Left lung (tissue), 10 donors: ENCODE results near the gene DTX3. TPM values are rescaled to one million over a fixed set of nuclear protein-coding genes. Genes with fewer than 3 reads are reported as not detected.
A peak's percentile ranks its signal among the peaks of the same experiment; 100 is the strongest.

ENCODE experiments used
- ATAC-seq: fragments of 200-7000 bp; cut with Tn5 transposase; one replicate; pipeline ENCODE4 v1.9.1; 2020; ENCODE audit warnings: moderate library complexity
- DNase-seq, 4 donors: peaks; one replicate each; pipeline ENCODE4 v3.0.0-alpha.2; 2013 to 2020
- H3K27ac ChIP-seq, 2 donors: fragments of 200-600 bp; sonication (generic) in 1 of 2; one replicate each; pipeline versions ENCODE4 v1.5.0 to v1.8.0; 2020 to 2021
- H3K27me3 ChIP-seq, 2 donors: fragments of 200-600 bp; sonication (generic) in 1 of 2; one replicate each; pipeline versions ENCODE4 v1.5.0 to v1.8.0; 2020 to 2021
- H3K36me3 ChIP-seq, 2 donors: fragments of 200-600 bp; sonication (generic) in 1 of 2; one replicate each; pipeline versions ENCODE4 v1.5.0 to v1.8.0; 2020 to 2021
- H3K4me1 ChIP-seq, 2 donors: fragments of 200-600 bp; one replicate each; pipeline ENCODE4 v1.8.0; 2021
- H3K4me3 ChIP-seq, 2 donors: fragments of 200-600 bp; sonication (generic) in 1 of 2; one replicate each; pipeline versions ENCODE4 v1.5.0 to v1.8.0; 2020 to 2021; ENCODE audit warnings: mild to moderate bottlenecking in 1 of 2
- H3K9me3 ChIP-seq, 2 donors: fragments of 200-600 bp; sonication (generic) in 1 of 2; one replicate each; pipeline versions ENCODE4 v1.5.0 to v1.8.0; 2020 to 2021
- intact Hi-C, 2 donors: fragments of 100-400 bp; cut with DNase I; formaldehyde crosslinking; loops; one replicate each; pipeline versions ENCODE4 v1.11.2 to v1.14.2; 2022
- polyA plus RNA-seq, 6 donors: library from polyadenylated mRNA; unstranded; fragments of 120-200 nt; gene quantifications; one replicate each; pipeline ENCODE4 v1.2.1, GENCODE V29; 2013; ENCODE audit not compliant: insufficient read length in 6 of 6
- total RNA-seq, 2 donors: library from RNA; stranded (reverse); fragmentation: NEBNext Ultra II Directional; extraction: Animal tissue kit (Norgen Biotek cat#: 25700); gene quantifications; one replicate each; pipeline ENCODE4 v1.2.1, GENCODE V29; 2021
- TF ChIP-seq, protein P1 (sequence below), 2 donors: fragments of 200-600 bp; sonication (generic) in 1 of 2; IDR thresholded peaks; one replicate each; pipeline versions ENCODE4 v1.5.0 to v1.8.0; 2021; ENCODE audit warnings: antibody characterized with exemption in 2 of 2
- donor health status: DM: no; HTN: yes; CAD: no.
- donor health status: DM: no; HTN: no; CAD: no.

Gene DTX3
- total and polyA plus RNA-seq, 8 donors = 20.1 to 64.8 (median 54.4) TPM

GRCh38 chr12:57606821-57607220, 2.2 kb downstream of the DTX3 start:
- no peak overlapping the region for H3K4me3 ChIP-seq
- intact Hi-C loops = no loop called here
- DNase-seq (no peak), ATAC-seq (no peak)
- TF ChIP-seq, protein P1, sequence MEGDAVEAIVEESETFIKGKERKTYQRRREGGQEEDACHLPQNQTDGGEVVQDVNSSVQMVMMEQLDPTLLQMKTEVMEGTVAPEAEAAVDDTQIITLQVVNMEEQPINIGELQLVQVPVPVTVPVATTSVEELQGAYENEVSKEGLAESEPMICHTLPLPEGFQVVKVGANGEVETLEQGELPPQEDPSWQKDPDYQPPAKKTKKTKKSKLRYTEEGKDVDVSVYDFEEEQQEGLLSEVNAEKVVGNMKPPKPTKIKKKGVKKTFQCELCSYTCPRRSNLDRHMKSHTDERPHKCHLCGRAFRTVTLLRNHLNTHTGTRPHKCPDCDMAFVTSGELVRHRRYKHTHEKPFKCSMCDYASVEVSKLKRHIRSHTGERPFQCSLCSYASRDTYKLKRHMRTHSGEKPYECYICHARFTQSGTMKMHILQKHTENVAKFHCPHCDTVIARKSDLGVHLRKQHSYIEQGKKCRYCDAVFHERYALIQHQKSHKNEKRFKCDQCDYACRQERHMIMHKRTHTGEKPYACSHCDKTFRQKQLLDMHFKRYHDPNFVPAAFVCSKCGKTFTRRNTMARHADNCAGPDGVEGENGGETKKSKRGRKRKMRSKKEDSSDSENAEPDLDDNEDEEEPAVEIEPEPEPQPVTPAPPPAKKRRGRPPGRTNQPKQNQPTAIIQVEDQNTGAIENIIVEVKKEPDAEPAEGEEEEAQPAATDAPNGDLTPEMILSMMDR (IDR thresholded peaks at IDR 0.05) = no peak
- H3K9me3 ChIP-seq = no peaks in the 10 kb centered on the region
- H3K36me3 ChIP-seq = peaks cover 0 to 5% of the 10 kb centered on the region in 2 donors
- H3K27me3 ChIP-seq = peaks cover 9 to 75% of the 10 kb centered on the region in 2 donors
- H3K4me1 ChIP-seq = peaks cover 10 to 46% of the 10 kb centered on the region in 2 donors
- H3K27ac ChIP-seq = no peak overlapping the region

GRCh38 chr12:57607958-57608663, 3.5 kb downstream of the DTX3 start:
- TF ChIP-seq, protein P1 (IDR thresholded peaks at IDR 0.05) = no peak
- no peaks in the 10 kb centered on the region for H3K36me3 ChIP-seq
- no peaks in the 10 kb centered on the region for H3K9me3 ChIP-seq
- H3K27ac ChIP-seq = no peak overlapping the region
- ATAC-seq = no peak
- DNase-seq = no peak
- peaks cover 10 to 46% of the 10 kb centered on the region in 2 donors for H3K4me1 ChIP-seq
- intact Hi-C loops = no loop called here
- peaks cover 12 to 88% of the 10 kb centered on the region in 2 donors for H3K27me3 ChIP-seq
- H3K4me3 ChIP-seq = no peak overlapping the region

GRCh38 chr12:57609101-57609780, 4.6 kb downstream of the DTX3 start:
- intact Hi-C loops = no loop called here
- ATAC-seq (no peak), DNase-seq (no peak)
- H3K27ac ChIP-seq = peak overlapping the region in 1 of 2 donors; percentile 60
- H3K27me3 ChIP-seq = peaks cover 12 to 97% of the 10 kb centered on the region in 2 donors
- H3K36me3 ChIP-seq = no peaks in the 10 kb centered on the region
- H3K4me3 ChIP-seq = no peak overlapping the region
- H3K9me3 ChIP-seq = no peaks in the 10 kb centered on the region
- TF ChIP-seq, protein P1 (IDR thresholded peaks at IDR 0.05) = no peak
- H3K4me1 ChIP-seq = peaks cover 10 to 35% of the 10 kb centered on the region in 2 donors

- intact Hi-C loops = no loop called here
- TF ChIP-seq, protein P1 (IDR thresholded peaks at IDR 0.05) = no peak
Measured at GRCh38 chr12:57609781-57610553, 5.3 kb downstream of the DTX3 start.

More at GRCh38 chr12:57609781-57610553, 5.3 kb downstream of the DTX3 start:
- Histone ChIP-seq H3K27ac (peak overlapping the region in 1 of 2 donors; percentile 60), H3K4me3 (peak overlapping the region; percentile 46 to 55), H3K9me3 (no peaks in the 10 kb centered on the region), H3K27me3 (peaks cover 12 to 97% of the 10 kb centered on the region in 2 donors), H3K36me3 (no peaks in the 10 kb centered on the region), H3K4me1 (peaks cover 10 to 29% of the 10 kb centered on the region in 2 donors)
- ATAC-seq (no peak), DNase-seq (peak in 1 of 4 donors; percentile 48)
